Endometrium (tissue), 2 donors: ENCODE data around the gene MYO9A.

Experiments used
- FAIRE-seq: peaks from 2 replicates; lab custom pipeline; 2012; peaks lifted over from hg19 to GRCh38; lab: Jason Lieb, UNC
- donor health status: control.
- donor health status: control.

The MYO9A gene, protein sequence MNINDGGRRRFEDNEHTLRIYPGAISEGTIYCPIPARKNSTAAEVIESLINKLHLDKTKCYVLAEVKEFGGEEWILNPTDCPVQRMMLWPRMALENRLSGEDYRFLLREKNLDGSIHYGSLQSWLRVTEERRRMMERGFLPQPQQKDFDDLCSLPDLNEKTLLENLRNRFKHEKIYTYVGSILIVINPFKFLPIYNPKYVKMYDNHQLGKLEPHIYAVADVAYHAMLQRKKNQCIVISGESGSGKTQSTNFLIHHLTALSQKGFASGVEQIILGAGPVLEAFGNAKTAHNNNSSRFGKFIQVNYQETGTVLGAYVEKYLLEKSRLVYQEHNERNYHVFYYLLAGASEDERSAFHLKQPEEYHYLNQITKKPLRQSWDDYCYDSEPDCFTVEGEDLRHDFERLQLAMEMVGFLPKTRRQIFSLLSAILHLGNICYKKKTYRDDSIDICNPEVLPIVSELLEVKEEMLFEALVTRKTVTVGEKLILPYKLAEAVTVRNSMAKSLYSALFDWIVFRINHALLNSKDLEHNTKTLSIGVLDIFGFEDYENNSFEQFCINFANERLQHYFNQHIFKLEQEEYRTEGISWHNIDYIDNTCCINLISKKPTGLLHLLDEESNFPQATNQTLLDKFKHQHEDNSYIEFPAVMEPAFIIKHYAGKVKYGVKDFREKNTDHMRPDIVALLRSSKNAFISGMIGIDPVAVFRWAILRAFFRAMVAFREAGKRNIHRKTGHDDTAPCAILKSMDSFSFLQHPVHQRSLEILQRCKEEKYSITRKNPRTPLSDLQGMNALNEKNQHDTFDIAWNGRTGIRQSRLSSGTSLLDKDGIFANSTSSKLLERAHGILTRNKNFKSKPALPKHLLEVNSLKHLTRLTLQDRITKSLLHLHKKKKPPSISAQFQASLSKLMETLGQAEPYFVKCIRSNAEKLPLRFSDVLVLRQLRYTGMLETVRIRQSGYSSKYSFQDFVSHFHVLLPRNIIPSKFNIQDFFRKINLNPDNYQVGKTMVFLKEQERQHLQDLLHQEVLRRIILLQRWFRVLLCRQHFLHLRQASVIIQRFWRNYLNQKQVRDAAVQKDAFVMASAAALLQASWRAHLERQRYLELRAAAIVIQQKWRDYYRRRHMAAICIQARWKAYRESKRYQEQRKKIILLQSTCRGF (N-terminal part only)

DNA sequence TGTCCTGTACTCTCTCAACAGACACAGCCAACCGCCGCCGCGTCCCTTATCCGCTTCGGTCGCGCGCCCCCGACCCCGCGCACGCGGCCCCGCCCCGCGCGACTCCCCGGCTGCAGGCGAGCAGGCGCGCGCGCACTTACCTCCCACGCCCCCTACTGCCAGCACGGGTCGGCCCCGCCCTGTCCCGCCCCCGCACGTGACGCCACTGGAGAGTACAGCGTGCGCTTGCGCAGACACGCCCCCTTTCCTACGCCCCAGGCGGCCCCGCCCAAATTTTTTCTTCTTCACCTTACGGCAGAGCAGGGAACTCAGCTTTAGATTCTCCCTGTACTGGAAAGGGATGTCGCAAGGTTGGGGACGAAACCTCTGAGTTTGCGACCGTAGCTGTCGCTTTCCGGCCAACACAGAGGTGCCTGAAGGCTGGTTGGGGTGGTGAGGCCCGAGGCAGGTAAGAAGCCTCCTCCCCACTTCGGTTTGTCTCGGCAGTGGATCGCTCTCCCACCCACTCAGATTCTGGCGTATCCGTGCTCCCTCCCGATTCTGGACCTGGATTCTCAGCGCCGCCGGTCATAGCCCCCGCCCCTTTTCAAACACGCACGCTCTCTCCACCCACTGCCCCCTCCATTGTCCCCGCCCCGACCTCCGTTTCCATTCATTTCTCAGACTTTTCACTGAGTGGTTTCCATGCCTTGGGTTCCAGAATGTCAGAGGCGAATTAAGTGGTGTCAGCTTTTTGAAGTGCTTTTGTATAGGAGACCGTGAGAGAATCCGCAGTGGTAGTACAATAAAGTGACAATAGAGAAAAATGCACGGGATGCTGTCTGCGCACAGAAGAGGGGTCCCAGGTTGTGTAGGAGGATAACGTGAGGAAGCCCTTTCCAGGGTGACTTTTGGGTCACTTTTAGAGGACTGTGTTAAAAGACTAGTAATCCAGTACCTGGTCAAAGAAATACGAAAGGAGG, at the start of gene MYO9A, which contains the start of gene SENP8:
Gene MYO9A (minus strand): TSS at position 134 of the 962 bp plus-strand sequence. CDS start 71,587 bp downstream, outside the sequence.
Gene SENP8 (plus strand): TSS at position 387 of the 962 bp plus-strand sequence. CDS start 21,221 bp downstream, outside the sequence.
- FAIRE-seq: peak; percentile 21

DNA sequence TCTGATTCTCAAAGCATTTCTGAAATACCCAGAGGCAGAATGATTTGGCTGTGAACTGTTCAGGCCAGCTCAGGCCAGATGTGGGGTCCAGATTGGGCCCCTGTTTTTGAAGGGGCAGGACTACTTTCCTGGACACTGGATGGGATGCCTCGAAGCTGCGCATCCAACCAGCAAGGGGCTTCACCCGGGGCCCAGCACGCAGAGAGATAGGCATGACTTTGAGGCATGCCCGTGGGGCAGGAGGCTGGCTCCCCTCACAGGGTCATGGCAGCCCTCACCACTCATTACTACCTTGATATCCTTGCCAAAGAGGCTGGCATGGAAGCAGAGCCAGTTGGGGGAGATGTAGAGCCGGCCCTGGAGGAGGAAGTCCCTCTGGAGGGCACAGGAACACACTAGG, 49.5 kb upstream of the MYO9A start:
- no peak for FAIRE-seq

DNA sequence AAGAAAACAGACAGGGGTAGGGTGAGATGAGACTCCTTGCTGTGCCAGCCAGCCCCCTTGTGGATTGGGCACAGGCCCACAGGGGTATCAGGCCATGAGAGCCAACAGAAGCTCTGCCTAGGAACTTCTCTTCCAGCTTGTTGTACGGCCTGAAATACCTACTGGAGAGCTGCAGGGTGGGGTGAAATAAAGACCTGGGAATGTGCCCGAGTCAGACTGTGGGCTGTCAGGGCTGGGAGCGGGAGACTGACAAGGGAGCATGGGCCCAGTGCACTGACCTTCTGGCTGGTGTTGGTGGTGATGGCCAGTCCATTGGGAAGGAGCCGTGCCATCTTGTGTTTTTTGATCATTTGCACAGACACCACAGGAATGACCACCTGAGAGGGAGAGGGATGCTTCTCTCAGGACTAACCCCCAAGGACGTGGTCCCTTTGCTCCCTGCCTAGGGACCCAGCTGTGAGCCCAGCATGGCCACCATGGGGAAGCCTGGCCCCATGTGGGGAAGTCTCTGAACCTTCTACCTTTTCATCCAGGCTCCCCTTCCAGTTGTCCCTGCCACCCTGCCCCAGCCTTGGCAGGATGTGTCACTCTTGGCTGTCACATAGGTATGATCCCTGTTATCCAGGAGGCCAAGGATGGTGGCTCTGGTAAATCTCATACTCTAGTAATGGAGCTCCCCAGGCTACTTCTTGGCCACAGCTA, 48.9 kb upstream of the MYO9A start:
- FAIRE-seq: no peak

DNA sequence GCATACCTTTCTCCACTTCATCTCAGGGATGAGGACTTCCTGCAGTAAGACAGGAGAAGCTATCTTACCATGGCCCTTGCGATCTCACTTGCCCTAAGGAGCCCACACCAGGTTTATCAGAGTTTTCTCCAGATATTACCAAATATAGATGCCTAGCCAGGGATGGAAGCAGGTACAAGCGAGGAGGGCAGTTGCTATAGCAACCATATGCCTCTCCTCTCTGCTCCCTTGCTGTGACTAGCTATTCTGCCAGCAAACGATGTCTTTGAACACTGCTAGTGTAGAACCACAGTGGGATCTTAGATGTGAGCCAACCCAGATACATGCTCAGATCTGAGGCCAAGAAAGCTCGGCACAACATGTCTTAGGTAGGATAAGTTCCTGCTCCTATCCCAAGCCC, 45.8 kb upstream of the MYO9A start:
- FAIRE-seq: no peak

DNA sequence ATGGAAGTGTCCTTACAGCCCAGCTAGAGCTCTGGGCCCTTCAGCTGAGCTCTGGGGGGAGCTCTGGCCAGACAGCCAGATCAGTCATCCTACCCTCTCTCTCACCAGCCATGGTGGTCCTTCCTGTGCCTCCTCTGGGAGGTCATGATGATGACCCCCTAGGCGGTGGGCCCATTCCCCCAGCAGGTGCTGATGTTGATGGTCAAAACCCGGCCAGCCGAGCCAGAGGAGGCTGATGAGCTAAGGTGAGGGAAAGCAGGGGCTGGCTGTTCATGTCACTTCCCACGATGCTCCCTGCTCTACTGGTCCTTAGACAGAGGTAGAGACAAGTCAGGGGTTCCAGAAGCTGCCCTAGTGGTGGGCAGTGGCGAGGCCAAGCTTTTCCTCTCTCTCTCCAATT, 44.6 kb upstream of the MYO9A start:
- FAIRE-seq: no peak

DNA sequence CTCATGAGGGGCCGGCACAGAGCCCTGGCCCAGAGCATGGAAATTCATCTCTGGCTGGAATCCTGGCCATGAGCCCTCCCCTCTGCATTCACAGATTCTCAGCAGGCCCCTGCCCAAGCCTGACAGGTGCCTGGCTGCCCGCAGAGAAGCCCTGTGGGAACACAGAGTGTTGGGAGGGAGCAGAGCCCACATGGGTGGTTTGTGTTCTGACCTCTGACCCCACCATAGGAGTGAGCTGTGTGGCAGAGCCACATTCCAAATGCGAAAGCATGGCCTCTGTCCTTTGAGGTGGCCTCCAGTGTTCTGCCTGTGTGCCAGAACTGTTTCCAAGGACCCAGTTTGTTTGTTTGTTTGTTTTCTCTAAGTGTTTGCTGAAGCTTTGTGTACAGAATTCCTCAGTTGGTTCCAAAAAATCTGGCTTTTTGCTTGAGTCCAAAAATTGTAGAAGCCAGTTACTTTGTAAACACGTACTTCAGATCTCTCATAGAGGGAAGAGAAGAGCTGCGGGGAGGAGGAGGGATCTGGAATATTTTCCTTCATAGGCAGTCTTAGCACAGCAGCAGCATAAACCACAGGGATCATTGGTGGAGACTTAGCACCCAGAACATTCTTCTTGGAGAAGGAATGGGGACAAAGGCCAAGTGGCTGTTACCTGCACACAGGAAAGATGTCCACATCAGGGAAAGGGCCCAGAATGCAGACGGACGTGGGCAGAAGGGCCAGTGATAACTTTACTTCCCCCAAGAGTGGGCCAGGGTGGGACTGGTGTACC, 43.6 kb upstream of the MYO9A start:
- FAIRE-seq: no peak

DNA sequence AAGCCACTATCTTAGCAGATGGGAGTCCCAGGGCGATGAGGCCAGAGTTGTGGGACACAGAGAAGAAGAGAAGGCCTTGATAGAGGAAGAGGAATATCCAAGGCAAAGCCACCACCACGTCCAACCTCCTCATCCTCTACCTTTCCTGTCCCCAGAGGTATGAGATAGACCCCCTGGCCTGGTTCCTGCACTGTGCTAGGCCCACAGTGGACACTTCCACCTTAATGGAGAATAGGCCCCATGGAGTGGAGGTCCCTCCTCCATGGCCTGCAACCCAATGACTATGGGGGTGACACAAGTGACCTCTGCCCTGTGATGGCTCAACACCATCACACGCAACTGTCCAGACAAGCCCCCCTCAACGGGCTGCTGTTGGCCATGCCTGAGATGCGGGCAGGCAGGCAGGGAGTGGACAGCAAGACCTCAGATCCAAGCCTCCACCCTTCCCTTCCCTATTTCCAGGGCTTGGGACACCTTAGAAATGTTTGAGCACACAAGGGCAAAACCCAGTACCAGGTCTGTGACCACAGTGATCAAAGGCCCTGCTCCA, 42.8 kb upstream of the MYO9A start:
- no peak for FAIRE-seq

DNA sequence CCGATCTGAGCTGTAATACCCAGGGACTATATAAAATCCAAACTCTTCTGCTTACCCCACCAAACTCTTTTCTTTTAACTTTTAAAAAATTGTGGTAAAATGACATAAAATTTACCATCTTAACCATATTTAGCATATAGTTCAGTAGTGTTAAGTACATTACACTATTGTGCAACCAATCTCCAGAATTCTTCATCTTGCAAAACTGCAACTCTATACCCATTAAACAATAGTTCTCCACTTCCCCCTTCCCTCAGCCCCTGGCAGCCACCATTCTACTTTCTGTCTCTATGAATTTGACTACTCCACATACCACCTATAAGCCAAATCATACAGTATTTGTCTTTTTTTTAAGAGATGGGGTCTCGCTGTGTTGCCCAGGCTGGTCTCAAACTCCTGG, 39.0 kb upstream of the MYO9A start:
- no peak for FAIRE-seq

DNA sequence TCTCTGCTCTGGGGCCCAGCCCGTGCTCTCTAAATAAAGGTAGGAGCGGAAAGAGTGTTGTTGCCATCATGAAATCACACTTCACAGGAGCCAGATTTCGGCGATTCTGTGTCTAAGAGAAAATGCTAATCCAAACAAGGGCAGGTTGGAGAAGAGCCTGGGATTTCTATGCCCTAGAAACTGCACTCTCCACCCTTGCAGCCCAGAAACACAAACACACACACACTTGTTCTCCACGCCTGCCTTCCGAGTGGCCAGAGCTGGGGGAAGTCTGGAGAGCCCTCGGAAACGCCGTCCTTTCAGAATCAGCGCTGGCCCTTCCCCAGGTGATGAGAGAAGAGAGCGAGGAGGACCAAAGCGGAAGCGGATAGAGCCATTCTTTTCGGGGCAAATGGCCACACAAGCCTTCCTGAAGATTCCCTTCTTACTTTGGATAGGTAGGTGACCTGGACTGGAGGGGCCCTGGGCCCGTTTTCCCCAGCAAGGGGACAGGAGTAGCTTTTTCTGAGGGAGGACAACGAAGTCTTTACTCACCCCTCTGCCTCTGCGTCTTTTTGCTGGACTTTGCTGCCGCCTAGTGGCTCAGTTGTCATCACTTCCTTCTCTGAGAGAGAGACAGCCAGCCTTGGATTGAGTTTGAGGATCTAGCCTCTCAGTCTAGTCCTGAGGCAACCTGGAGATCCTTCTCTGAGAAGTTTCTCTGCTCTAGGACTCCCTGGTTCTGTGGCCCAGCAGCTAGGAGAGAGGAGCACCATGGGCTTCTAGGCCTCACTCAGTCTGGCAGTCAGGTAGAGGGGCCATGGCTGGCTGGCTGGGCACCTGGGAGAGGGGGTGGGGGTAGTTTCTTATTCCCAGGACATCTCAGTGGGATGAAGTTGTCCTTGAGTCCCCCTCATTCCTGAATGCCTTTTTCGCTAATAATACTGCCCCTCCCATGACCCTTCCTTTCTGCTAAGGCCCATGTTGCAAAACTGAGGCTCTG, 38.0 kb upstream of the MYO9A start:
- FAIRE-seq: no peak

DNA sequence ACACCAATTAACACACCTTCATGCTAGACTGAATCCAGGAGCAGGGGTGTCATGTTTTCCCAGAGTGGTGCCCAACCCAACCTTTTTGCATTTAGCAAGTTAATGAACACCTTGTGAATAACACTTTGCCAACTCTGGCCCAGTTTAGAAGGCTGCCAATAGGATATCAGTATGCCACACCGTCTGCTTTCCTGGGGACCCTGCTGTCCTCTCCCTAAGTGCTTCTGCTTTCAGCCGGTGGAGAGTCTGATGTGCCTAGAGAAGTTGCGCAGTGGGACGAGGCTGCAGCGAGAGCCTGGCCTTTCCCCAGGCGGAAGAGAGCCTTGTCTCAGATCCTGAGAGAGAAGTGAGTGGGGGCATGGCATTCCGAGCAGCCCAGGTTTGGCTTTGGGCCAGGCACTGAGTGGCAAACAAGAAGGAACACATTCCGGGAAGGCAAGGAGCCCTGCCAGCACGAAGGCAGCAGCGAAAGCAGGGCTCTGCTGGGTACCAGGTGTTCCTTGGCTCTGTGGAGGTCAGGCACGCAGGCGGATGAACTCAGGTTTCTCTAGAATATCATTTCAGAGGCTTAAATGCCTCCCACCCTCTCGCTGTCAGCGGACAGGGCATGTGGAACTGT, 37.2 kb upstream of the MYO9A start:
- no peak for FAIRE-seq

DNA sequence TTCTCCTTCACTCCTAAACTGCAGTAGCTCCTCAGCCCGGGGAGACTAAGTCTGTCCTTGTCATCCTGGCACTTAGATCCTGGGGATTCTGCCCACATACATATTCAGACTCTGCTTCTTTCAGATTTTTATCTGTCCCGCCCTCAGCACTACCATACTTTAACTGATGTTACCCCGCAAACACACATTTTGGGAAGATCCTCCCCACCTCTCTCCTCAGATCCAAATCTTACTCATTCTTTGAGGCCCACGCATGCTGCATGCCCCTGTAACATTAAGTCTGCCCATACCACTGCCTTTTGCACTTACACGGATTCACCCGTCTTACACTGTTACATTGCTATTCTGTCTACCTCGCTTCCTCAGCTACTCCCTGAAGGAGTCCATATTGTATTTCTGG, 36.4 kb upstream of the MYO9A start:
- no peak for FAIRE-seq

DNA sequence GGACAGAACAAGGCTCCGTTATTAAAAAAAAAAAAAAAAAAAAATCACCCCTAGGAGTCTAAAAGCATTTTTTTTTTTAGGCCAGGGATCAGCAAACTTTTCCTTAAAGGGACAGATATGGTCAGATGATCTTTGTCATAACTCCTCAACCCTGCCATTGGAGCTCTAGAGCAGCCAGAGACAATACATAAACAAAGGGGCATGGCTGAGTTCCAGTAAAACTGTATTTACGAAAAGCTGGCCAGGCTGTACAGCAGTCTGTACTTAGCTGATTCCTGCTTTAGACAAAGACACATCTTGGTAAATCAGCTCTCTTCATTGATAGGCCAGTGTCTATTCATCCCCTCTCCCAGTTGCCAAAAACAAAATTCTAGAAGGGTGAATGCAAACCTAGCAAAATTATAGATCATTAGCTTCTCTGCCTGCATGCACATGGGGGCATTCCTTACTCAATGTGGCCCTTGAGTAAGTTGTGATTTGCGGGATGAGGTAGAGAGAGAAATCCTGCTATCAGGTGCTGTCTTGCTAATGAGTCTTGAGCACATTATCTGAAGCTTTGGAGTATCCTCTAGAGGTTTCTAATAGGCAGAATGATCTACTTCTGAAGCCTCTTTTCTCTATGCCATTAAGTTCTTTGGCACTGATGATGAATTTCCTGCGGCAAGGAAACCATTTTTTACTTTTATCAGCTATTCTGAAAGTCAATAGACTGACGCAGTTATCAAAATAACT, 35.5 kb upstream of the MYO9A start:
- no peak for FAIRE-seq

DNA sequence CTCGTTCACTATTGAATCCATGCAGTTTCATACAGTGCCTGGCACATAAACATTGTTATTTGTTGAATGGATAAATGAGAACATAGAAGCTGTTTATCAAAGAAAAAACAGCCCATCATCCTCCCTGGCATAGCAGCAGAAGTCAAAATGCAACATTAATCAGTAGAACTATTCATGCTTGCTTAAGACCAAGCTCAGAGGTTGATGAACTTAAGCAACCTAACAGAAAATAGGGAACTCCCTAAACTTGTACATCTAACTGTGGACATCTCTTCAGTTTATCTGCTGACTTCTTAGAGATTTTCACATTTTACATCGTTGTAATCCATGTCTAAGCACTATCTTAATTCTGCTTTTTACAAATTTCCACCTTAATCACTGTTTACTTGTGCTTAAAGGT, 29.5 kb upstream of the MYO9A start:
- FAIRE-seq: no peak

DNA sequence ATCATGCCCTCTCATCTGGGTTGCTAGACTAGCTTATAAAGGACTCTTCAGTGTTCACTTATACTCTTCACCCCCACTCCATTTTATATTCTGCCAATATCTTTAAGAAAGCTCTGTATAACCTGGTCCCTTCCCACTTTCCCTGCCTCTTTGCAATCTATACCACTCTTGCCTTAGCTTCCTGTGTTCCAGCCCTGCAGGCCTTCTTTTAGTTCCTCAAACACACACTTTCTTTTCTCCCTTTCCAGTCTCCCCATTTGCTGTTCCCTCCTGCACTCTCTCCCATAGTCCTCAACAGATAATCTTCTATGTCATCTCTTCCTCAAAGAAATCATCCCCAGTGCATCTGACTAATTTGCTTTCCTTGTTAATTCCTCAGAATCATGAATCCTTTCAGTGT, 29.0 kb upstream of the MYO9A start:
- no peak for FAIRE-seq

DNA sequence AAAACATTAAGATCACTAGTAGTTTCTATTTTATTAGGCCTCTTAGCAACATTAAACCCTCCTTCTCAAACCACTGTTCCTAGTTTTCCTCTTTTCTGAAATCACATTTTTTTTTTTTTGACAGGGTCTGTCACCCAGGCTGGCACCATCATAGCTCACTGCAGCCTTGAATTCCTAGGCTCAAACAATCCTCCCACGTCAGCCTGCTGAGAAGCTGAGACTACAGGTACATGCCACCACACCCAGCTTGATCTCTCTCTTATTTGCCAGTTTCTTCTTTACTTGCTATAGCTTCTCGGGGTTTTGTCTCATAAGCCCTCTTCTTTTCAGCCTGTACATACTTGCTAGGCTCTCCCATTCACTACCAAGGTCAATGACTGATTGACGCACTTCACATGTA, 28.3 kb upstream of the MYO9A start:
- no peak for FAIRE-seq

DNA sequence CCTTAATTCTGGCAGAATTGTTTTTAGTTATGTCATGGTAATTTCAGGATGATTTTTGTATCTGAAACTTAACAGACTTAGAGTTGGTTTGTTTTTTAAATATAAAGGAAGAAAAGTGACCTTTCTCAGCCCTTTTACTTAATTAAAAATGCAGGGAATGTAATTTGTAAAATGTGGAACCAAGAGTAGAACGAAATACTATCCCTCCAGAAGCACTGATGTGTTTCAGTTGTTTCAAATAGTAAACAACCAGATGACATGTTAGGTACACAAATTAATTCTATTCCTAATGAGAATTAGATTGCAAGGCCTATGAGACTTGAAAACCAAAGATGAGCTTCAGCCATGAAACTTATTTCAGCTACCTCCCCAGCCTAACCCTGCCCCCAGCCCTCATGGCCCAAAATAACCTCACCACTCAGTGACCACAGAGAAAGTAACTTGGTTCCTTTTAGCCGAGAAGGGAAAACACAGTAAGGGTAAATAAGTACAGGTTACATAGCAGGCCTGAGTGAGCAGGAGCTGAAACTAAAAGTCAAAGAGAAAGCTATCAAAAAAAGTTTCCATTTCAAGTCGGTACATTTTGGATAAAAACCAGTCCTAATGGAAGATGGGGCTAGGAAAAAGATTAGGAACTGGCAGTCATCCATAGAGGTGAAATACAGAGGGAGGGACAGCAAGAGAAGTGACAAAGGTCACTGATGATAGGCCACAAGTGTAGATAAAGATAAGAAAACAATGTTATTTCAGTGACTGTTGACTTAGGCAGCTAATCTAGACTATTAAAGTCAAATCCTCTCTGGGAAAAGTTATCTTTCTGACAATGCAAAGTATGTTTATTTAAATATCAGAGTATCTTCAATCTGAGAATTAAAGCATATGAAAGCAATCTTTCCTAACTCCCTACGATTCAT, 23.5 kb upstream of the MYO9A start:
- FAIRE-seq: no peak
